GM12801 (cell line): ENCODE results near the gene CNOT6L.

Experiments used
- TF ChIP-seq, protein P1 (sequence below): IDR thresholded peaks from one replicate; pipeline ENCODE4 v1.5.1; 2011; ENCODE audit warnings: control low read depth; ENCODE audit not compliant: insufficient read length; ENCODE audit errors: extremely low read depth

CNOT6L gene

DNA sequence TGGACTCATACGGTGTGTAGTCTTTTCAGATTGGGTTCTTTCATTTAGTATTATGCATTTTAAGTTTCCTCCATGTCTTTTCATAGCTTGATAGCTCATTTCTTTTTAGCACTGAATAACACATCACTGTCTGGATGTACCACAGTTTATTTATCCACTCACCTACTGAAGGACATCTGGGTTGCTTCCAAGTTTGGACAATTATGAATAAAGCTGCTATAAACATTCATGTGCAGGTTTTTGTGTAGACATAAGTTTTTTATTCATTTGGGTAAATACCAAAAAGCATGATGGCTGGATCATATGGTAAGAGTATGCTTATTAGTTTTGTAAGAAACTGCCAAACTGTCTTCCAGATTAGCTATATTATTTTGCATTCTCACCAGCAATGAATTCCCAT, 29.0 kb downstream of the CNOT6L start:
- TF ChIP-seq, protein P1, sequence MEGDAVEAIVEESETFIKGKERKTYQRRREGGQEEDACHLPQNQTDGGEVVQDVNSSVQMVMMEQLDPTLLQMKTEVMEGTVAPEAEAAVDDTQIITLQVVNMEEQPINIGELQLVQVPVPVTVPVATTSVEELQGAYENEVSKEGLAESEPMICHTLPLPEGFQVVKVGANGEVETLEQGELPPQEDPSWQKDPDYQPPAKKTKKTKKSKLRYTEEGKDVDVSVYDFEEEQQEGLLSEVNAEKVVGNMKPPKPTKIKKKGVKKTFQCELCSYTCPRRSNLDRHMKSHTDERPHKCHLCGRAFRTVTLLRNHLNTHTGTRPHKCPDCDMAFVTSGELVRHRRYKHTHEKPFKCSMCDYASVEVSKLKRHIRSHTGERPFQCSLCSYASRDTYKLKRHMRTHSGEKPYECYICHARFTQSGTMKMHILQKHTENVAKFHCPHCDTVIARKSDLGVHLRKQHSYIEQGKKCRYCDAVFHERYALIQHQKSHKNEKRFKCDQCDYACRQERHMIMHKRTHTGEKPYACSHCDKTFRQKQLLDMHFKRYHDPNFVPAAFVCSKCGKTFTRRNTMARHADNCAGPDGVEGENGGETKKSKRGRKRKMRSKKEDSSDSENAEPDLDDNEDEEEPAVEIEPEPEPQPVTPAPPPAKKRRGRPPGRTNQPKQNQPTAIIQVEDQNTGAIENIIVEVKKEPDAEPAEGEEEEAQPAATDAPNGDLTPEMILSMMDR, result no peak

DNA sequence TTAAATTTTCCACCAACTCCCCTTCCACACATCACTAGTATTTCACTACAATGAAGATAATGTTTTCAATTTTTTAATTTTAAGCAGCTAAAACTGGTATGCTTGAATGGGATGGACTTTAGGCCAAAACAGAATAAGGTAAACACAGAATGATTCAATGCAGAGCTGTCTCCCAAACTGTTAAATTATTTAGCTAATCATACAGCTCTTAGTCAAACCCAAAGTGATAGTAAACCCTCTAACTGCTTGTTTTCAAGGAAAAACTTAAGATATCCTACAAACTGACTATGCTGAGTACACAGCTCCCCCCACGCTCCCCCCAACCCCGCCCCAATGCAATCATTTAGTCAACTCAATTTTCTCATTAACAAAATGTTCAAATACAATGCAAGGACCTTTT, 30.2 kb downstream of the CNOT6L start:
- TF ChIP-seq, protein P1, result no peak

GRCh38 chr4:77787969-77788368, 31.2 kb downstream of the CNOT6L start:
- TF ChIP-seq, protein P1, result no peak

GRCh38 chr4:77785669-77786068, 33.5 kb downstream of the CNOT6L start:
- TF ChIP-seq, protein P1, result no peak

- TF ChIP-seq, protein P1, result no peak
Observed at GRCh38 chr4:77783895-77784294, 35.3 kb downstream of the CNOT6L start.

GRCh38 chr4:77782102-77782835, 36.9 kb downstream of the CNOT6L start:
- TF ChIP-seq, protein P1, result no peak

DNA sequence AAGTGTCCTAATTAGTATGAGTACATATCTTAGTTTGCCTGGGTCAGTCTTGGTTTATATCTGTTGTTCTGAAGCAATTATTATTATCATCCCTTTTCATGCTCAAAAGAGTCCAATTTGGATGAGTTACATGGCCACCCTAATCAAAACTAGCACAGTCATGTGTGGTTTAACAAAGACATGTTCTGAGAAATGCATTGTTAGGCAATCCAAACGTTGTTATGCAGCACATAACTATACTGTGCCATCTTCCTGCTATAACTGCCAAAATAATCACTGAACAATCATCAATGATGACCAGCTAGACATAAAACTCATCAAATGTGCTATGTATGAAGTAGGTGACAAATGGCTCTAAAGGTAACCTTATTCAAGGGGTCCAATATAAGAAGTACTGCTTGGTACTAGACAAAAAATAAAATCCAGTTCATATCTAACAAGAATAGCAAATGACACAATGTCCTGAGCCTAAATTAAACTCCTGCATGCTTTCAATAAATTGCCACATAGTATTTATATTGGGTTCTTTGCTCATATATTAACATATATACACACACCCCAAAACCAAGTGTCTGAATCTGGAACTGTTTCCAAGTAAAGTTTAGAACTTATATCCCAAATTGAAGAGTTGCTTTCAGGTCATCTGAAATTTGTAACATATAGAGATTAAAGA, 41.9 kb downstream of the CNOT6L start:
- TF ChIP-seq, protein P1, result no peak
